Caco-2 (cell line): ENCODE measurements around the gene SLA2. TPM values are rescaled to one million over a fixed set of nuclear protein-coding genes. Genes with fewer than 3 reads are reported as not detected.

Source experiments
- BruUV-seq: library from RNA; stranded (reverse); fragments of 400-500 nt; replicated peaks from 2 replicates; lab custom pipeline; 2021; lab: Mats Ljungman, UMichigan
- CTCF ChIA-PET: fragments of 300-600 bp; sonication (Branson Sonifier 250); formaldehyde crosslinking; loops from one replicate; lab custom pipeline; 2022; ENCODE audit warnings: antibody characterized with exemption; lab: Charles Lee
- POLR2A ChIA-PET: fragments of 300-600 bp; sonication (Branson Sonifier 250); formaldehyde crosslinking; loops from one replicate; lab custom pipeline; 2022; ENCODE audit warnings: antibody characterized with exemption; lab: Charles Lee
- DNase-seq, 2 experiments: peaks; one replicate each; pipeline versions ENCODE4 v3.0.0 to v3.0.0-alpha.2; 2020 to 2022
- H3K27me3 ChIP-seq: replicated peaks from 2 replicates; pipeline ENCODE4 v1.6.0; 2011; ENCODE audit warnings: low read length; ENCODE audit not compliant: control insufficient read depth, insufficient read depth
- H3K36me3 ChIP-seq: 2 replicates; pipeline ENCODE4 v1.5.1; 2011; ENCODE audit warnings: low read length; ENCODE audit not compliant: control insufficient read depth, insufficient read depth
- H3K4me1 ChIP-seq: fragments of 250-450 bp; sonication (Bioruptor Pico); 2 replicates; pipeline ENCODE4 v1.5.1; 2020; ENCODE audit warnings: mild to moderate bottlenecking
- H3K4me3 ChIP-seq: 2 replicates; pipeline ENCODE4 v1.5.1; 2011; ENCODE audit warnings: low read depth, mild to moderate bottlenecking, control low read depth, low read length
- H3K9me3 ChIP-seq: fragments of 250-450 bp; sonication (Bioruptor Pico); 2 replicates; pipeline ENCODE4 v1.5.1; 2020; ENCODE audit warnings: mild to moderate bottlenecking, moderate library complexity
- H3K27ac Mint-ChIP-seq: one replicate; pipeline ENCODE4 v1.8.0; 2022; ENCODE audit warnings: mixed read lengths; ENCODE audit not compliant: unreplicated experiment
- H3K27me3 Mint-ChIP-seq: one replicate; pipeline ENCODE4 v1.8.0; 2022; ENCODE audit warnings: mixed read lengths; ENCODE audit not compliant: insufficient read depth, unreplicated experiment
- H3K36me3 Mint-ChIP-seq: one replicate; pipeline ENCODE4 v1.8.0; 2022; ENCODE audit warnings: mild to moderate bottlenecking, mixed read lengths; ENCODE audit not compliant: insufficient read depth, unreplicated experiment
- H3K4me1 Mint-ChIP-seq: one replicate; pipeline ENCODE4 v1.8.0; 2022; ENCODE audit warnings: low read depth, mixed read lengths; ENCODE audit not compliant: unreplicated experiment
- H3K4me3 Mint-ChIP-seq: one replicate; pipeline ENCODE4 v1.8.0; 2022; ENCODE audit warnings: mild to moderate bottlenecking, moderate library complexity, mixed read lengths; ENCODE audit not compliant: unreplicated experiment
- H3K9me3 Mint-ChIP-seq: one replicate; pipeline ENCODE4 v1.8.0; 2022; ENCODE audit warnings: mixed read lengths; ENCODE audit not compliant: unreplicated experiment
- CTCF ChIP-seq, 2 experiments: fragments of 200-600 bp in 1 of 2; IDR thresholded peaks; 1 replicate in 1 of 2; 2 replicates in 1 of 2; pipeline versions ENCODE4 v1.5.1 to v1.8.0; 2011 to 2022; ENCODE audit warnings: antibody characterized with exemption in 1 of 2, control low read depth in 1 of 2, inconsistent platforms in 1 of 2, low read depth in 1 of 2, low read length in 1 of 2, mild to moderate bottlenecking in 1 of 2, moderate library complexity in 1 of 2; ENCODE audit not compliant: insufficient read depth in 1 of 2, severe bottlenecking in 1 of 2, unreplicated experiment in 1 of 2
- intact Hi-C: fragments of 100-400 bp; cut with micrococcal nuclease; formaldehyde crosslinking; loops from one replicate; pipeline ENCODE4 v1.10.0; 2022; ENCODE audit not compliant: unreplicated experiment
- total RNA-seq: library from RNA; stranded (reverse); gene quantifications from 2 replicates; pipeline ENCODE4 v1.2.3, GENCODE V29; 2022

The SLA2 gene
- total RNA-seq, 1 experiment from 2014 or later, result 0.20 TPM

- CTCF ChIA-PET, result interaction anchor here (0.8 to 3.2 kb wide), 6 partner anchors 14 to 180 kb away, joined by 3 to 31 read pairs (median 6); partner anchors contain the start of gene RAB5IF
- peak; percentile 89 to 90 for DNase-seq
- peak overlapping the region; percentile 79 for H3K4me3 Mint-ChIP-seq
- intact Hi-C loops, result loop anchor here (1.0 kb wide), 2 partner anchors 18 to 31 kb away; partner anchors contain the start of gene RAB5IF
- H3K27ac Mint-ChIP-seq, result peak overlapping the region; percentile 62
- H3K9me3 Mint-ChIP-seq, result no peaks in the 10 kb centered on the region
- no peaks in the 10 kb centered on the region for H3K27me3 ChIP-seq
- peak overlapping the region; percentile 82 for H3K4me3 ChIP-seq
- peak in 1 of 2 experiments; percentile 25 for TF ChIP-seq CTCF (IDR thresholded peaks at IDR 0.05; ENCODE audit: insufficient read depth in 1 of 2, low read depth in 1 of 2, low read length in 1 of 2, severe bottlenecking in 1 of 2, unreplicated experiment in 1 of 2)
- BruUV-seq, result no TSS peak
- no peaks in the 10 kb centered on the region for H3K9me3 ChIP-seq
- peaks cover 29% of the 10 kb centered on the region for H3K4me1 ChIP-seq
- H3K36me3 ChIP-seq, result peaks cover 9% of the 10 kb centered on the region
- POLR2A ChIA-PET, result interaction anchor here (0.5 to 1.4 kb wide), 6 partner anchors 14 to 617 kb away, joined by 3 to 16 read pairs (median 6); partner anchors contain the start of gene RAB5IF
- no peaks in the 10 kb centered on the region for H3K27me3 Mint-ChIP-seq
- peaks cover 27% of the 10 kb centered on the region for H3K36me3 Mint-ChIP-seq
- H3K4me1 Mint-ChIP-seq, result peaks cover 12% of the 10 kb centered on the region
Measured at GRCh38 chr20:36574366-36575135, 71.4 kb downstream of the SLA2 start.

GRCh38 chr20:36573798-36574365 lies 72.1 kb downstream of the SLA2 start:
- H3K36me3 ChIP-seq, result peaks cover 6% of the 10 kb centered on the region; the same call in 1 of the 2 replicates
- Mint-ChIP-seq H3K27me3 (no peaks in the 10 kb centered on the region), H3K4me1 (peaks cover 12% of the 10 kb centered on the region), H3K9me3 (no peaks in the 10 kb centered on the region), H3K4me3 (peak overlapping the region; percentile 79), H3K27ac (no peak overlapping the region), H3K36me3 (peaks cover 26% of the 10 kb centered on the region)
- CTCF ChIA-PET, result interaction anchor here (0.6 to 3.2 kb wide), 5 partner anchors 14 to 157 kb away, joined by 4 to 31 read pairs (median 7); partner anchors contain the start of gene RAB5IF
- intact Hi-C loops, result loop anchor here (1.0 to 2.0 kb wide), 2 partner anchors 11 to 17 kb away; no protein-coding TSS in a partner anchor
- peak in 1 of 2 experiments; percentile 64 for DNase-seq
- BruUV-seq, result TSS peak; percentile 19
- H3K9me3 ChIP-seq, result no peaks in the 10 kb centered on the region
- TF ChIP-seq CTCF (IDR thresholded peaks at IDR 0.05; ENCODE audit: insufficient read depth in 1 of 2, low read depth in 1 of 2, low read length in 1 of 2, severe bottlenecking in 1 of 2, unreplicated experiment in 1 of 2), result no peak
- H3K4me3 ChIP-seq, result peak overlapping the region; percentile 82
- POLR2A ChIA-PET, result interaction anchor here (1.0 to 1.4 kb wide), 7 partner anchors 14 to 1119 kb away, joined by 3 to 16 read pairs (median 4); partner anchors contain the start of genes DSN1 and RAB5IF
- H3K4me1 ChIP-seq, result peaks cover 29% of the 10 kb centered on the region
- H3K27me3 ChIP-seq, result no peaks in the 10 kb centered on the region
